ENCODE data around the gene ITPR2.

GRCh38 chr12:26334621-26335124 is 498.3 kb downstream of the ITPR2 start:
- TF ChIP-seq CTCF (conservative IDR thresholded peaks at IDR 0.05; ENCODE audit: low read length), result no peak
- TF ChIP-seq EZH2phosphoT487 (IDR thresholded peaks at IDR 0.05; ENCODE audit: borderline replicate concordance, low read depth, low read length), result no peak
